Activated CD8-positive, alpha-beta memory T cell treated with anti-CD3 and anti-CD28 coated beads, Interleukin-2, amount 50 U/mL, for 4 hours (primary cell): ENCODE results near the gene SYNC.
"Not testable (repeated sequence)": the region's sequence is repeated elsewhere in the genome, so short reads cannot be mapped to it uniquely, and the experiment has no call there.

ENCODE experiments used
- DNase-seq: peaks from one replicate; pipeline ENCODE4 v3.0.0-alpha.2; 2020

The SYNC gene

DNA sequence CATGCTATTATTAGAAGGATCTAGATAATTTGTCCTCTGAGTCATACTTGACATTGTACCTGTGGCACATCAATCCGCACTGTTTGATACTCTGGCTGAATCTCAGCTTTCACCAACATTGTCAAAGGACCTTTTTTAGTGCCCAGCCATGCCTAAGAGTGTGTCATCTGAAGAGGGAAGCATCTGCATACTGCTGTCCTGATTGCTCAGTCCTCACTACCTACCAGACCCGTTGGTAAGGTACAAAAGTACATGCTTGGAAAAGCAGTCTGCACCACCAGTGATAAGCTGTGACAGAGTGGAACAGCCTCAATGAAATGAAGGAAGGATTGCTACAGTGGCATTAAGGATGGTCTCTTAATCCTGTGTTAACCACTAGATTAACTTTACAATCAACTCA, 17.1 kb downstream of the SYNC start:
- DNase-seq: no peak

DNA sequence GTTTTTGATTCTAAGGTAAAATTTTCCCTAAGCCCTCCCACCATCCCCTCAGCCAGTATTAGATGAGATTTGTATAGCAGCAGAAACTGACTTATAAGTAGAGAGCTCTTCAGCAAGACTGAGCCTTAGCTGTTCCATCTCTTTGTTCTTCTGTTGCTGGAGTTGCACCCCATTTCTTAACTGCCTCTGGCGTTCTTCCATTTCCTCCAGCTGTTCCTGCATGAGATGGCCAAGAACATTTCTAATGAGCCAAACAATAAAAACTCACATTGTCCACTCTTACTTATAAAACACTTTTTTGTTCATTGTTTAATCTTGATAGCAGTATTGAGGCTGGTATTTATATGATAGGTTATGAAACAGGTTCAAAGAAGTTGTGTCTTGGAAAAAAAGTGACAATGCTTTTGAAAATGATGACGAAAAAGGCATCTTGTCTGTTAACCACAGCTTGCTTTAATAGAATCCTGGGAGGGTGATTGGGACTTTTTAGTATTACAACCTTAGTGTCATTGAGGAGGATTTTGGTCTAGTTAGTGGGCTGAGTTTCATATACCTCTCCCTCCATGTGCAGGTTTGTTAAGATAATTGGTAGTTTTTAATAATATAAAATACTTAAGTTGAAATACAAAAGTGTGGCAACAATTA, 18.3 kb downstream of the SYNC start:
- no peak for DNase-seq

DNA sequence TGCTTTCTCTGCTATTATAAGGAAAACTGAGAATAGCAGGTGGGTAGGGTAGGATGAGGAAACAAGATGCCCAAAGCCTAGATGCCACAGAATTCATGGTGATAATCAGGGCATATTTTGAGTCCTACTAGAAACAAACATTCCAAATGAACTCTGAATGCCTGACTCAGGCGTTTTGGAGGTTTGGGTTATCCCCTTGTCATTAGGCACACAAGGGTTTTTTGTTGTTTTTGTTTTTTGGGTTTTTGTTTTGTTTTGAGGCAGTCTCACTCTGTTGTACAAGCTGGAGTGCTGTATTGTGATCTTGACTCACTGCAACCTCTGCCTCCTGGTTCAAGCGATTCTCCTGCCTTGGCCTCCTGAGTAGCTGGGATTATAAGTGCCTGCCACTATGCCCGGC, 19.2 kb downstream of the SYNC start:
- DNase-seq: no peak

DNA sequence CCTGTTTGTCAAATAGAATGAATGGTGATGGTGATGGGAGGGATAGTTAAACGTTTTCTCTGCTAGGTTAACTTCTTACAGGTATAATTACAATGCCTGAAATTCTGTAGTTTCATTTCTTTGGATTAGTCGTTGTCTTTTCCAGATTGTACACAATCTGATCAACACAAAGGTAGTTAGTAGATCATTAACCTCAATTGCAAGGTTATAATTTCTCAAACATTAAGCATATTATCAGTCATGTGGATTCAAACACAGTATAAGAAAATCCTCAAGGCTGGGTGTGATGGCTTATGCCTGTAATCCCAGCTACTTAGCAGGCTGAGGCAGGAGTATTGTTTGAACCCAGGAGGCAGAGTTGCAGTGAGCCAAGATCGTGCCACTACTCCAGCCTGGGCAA, 20.6 kb downstream of the SYNC start:
- no peak for DNase-seq

DNA sequence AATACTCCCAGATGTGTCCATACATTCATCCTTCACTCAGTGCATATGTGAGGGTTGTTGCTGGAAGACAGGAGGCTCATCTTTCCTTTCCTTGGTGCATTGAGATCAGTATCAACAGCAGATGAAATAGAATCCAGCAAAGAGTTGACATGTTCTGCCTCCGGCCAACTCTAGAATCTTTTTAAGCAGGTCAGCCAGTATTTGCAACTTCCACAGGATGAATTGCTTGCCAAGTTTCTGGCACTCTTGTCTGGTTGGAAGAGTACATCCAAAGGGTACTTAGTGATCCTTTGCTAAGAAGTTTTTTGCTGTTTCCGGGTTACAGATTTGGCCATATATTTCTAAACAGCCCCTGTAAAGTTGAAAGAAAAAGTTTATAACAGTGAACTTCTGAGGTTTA, 21.1 kb downstream of the SYNC start:
- DNase-seq: no peak

DNA sequence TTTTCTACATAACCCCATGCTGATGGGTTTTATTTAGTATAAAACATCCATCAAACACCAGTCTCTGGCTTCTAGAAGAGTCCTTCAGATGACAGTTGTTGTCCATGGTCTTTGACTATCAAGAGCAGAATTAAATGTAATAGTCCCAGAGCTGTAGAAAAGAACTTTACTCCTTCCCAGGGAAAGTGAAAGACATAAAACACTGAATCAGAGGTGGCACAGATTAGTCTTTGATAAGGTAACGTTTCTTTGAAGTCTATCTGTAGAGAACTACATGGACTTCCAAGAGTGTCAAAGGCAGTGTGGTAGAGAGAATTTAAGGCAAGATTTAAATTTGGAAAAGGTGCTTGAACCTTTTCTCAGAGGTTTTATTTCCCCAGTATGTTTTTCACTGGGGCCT, 21.9 kb downstream of the SYNC start:
- no peak for DNase-seq

DNA sequence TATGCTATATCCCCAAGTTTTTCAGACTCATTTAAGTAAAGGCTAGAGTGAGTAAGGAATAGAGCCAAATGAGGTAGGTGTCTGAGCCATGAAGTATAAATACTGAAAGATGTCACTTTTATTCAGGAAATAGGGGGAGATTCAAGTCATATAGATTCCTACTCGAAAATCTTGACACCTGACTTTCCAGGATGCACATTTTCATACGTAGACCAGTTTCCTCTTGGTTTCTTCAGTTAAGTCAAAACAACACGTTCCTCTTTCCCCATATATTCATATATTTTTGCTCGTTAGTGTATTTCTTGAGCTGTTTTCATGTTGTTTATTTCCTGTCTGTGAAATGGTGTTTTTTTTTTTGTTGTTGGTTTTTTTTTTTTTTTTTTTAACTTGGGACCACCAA, 22.6 kb downstream of the SYNC start:
- not testable (repeated sequence) for DNase-seq

DNA sequence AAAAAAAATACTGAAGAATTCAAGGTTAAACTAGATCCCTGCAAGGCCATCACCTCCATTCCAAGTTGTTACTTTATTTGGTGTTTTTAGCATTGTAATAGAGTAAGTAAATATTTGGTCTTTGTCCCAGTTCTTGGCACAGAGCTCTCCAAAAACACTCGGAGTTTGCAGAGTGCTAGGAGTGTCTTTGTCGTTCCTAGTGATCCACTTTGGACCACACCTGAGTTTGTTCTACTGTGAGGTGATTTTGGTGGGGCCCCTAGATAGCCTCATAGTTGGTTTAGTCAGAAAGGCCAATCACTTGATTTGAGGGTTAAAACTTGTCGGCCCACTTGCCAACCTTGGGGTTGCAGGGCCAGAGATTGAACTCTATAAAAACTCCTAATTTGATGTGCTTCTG, 25.6 kb downstream of the SYNC start:
- no peak for DNase-seq

DNA sequence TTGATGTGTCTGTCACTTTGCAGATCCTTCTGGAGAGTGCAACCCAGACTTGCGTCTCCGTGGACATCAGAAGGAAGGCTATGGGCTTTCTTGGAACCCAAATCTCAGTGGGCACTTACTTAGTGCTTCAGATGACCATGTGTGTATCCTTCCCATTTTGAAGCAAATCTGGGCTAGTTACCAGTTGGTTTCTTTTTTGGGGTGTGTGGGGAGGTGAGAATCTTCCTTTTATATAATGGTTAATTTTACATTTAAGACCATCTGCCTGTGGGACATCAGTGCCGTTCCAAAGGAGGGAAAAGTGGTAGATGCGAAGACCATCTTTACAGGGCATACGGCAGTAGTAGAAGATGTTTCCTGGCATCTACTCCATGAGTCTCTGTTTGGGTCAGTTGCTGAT, 33.9 kb downstream of the SYNC start:
- DNase-seq: not testable (repeated sequence)

DNA sequence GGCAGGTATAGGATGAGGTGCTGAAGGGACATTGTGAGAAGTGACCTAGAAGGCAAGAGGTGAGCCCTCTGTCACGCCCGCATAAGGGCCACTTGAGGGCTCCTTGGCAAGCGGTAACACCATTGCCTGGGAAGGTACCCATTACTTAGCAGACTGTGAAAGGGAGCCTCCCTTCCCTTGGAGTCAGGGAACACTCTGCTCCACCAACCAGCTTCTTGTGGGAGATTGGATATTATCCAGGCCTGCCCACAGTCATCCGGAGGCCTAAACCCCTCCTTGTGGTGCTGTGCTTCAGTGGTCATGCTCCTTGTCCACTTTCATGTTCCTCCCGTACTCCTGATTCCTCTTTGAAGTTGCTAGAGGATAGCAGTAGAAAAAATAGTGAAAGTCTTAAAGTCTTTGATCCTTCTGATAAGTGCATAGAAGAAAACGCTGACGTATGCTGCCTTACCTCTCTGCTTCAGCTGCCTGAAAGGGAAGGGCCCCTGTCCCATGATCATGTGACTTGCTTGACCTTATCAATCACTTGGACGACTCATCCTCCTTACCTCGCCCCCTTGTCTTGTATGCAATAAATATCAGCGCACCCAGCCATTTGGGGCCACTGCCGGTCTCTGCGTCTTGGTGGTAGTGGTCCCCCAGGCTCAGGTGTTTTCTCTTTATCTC, 35.5 kb downstream of the SYNC start:
- DNase-seq: no peak

DNA sequence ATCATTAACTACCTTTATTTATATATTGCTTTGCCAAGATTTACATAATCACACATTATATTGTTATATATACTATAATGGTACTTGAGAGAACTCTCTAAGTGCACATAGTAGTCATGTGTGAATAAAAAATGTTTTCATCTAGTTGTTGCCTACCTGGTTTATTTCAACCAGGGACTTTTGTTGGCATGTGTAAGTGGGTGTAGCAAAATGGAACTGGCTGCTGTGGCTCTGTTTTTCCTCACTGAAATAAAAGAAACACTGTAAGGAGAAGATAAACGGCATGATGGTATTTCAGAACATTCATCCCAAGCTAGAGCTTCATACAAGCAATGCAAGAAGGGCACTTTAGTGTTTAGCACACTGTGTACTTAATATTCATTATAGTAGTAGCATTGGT, 36.7 kb downstream of the SYNC start:
- DNase-seq: no peak

DNA sequence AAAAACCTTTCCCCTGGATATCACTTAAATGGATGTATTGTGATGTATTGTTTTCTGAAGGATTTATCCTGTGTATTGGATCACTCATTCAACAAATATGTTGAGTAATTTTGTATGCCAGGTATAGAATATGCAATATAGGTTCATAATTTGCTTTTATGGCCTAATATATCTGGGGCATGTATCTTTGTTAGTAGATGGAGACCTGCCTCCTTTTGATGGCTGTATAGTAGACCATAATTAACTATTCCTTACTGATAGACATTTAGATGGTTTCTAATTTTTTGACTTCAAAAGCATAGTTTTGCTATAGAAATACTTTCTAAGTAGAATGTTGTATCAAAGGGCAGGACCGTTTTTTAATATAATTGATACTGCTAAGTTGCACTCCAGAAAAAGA, 43.0 kb downstream of the SYNC start:
- DNase-seq: no peak

DNA sequence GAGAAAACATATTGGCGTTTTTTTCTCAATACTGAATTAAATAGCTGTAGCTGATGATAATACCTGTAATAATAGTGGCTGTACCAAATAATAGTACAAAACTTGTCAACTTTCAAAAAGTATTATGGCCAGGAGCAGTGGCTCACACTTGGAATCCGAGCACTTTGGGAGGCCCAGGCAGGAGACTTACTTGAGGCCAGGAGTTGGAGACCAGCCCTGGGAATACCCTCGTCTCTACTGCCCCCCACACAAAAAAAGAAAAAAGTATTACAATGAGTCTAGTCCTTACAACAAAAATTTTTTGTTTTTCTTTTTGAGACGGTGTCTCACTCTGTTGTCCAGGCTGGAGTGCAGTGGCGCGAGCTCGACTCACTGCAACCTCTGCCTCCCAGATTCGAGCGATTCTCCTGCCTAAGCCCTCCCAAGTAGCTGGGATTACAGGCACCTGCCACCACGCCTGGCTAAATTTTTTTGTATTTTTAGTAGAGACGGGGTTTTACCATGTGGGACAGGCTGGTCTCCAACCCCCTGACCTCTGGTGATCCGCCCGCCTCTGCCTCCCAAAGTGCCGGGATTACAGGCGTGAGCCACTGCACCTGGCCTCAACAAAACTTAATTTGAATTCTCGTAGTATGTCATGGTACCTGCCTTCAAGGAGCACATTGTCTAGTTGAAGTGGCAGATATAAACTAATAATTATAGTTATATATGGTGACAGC, 50.2 kb downstream of the SYNC start:
- DNase-seq: no peak

DNA sequence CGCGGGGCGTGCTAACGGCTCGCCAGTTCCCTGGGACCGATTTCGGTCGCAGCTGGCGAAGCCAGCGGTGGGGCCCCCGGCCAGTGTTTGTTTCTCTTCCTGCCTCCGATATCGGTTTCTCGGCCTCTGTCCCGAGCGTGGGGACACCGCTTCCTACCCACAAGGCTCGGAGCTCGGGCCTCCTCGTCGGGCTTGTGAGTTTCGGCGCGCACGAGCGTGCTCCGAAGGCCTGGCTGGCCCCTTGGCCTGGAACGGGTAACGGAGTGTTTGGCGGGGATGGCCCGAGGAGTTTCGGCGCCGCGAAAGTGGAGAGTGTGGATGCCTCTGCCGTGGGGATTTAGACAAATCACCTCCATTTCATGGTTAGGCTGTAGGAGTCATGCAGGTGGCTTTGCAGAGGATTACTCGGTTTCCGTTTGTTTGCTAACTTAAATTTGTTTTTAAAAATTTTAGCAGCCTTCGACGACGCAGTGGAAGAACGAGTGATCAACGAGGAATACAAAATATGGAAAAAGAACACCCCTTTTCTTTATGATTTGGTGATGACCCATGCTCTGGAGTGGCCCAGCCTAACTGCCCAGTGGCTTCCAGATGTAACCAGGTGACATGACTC, 51.0 kb downstream of the SYNC start:
- DNase-seq: no peak

DNA sequence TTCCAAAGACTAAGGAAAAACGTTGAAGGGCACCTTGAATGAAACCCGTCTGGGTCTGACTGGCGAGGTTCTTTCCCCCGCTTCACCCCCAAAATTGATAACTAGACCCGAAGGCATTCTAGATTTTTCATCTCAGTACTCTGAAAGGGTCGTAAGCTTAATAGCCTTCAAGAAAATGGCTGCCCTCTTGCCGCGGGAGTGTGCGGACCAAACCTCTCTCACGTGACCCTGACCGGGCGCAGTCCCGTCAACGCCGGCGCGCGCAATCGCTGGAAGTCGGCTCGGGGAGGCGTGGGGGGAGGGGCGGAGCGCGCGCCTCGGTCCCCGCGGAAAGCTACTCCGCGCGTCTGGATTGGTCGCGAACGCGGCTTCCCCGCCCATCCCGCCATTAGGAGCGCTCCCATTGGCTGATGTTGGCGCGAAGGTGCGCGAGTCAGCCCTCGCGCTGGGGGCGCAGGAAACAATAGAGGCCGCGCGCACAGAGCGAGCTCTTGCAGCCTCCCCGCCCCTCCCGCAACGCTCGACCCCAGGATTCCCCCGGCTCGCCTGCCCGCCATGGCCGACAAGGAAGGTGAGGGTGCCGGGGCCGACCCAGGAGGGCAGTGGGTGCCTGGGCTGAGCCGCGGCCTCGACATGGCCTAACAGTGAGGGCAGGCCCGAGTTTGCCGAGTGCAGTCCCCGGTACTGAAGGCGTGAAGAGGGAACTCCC, 51.7 kb downstream of the SYNC start, which contains the start of gene RBBP4:
RBBP4 (plus strand) TSS at position 457 of the 709 bp plus-strand sequence; CDS start at position 556, 99 bp downstream.
- peak; percentile 99 for DNase-seq

DNA sequence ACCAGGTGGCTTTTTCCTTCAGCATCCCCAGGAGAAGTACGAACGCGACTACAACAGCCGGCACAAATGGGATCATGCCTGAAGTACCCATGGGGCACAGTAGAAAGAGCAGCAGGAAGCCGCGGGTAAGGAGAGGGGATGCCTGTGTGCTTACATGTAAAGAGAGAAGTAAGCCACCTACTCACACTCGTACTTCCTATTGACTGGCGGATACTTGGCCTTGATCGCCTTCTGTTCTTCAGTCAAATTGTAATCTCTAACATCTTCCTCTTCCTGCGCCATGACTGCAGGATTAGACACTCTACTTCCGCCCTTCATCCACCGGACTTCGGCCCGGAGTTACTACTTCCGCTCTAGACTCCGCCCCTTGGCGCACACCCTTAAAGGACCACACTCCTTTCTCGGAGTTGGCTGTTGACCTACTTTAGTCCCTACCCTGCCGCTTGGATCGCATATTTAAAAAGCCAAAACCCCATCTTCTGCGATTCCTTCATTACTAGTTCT, 52.3 kb downstream of the SYNC start, which contains the start of gene ZBTB8OS:
ZBTB8OS (minus strand) TSS at position 303 of the 504 bp plus-strand sequence; CDS start at position 282, 21 bp downstream.
- DNase-seq: peak; percentile 82

DNA sequence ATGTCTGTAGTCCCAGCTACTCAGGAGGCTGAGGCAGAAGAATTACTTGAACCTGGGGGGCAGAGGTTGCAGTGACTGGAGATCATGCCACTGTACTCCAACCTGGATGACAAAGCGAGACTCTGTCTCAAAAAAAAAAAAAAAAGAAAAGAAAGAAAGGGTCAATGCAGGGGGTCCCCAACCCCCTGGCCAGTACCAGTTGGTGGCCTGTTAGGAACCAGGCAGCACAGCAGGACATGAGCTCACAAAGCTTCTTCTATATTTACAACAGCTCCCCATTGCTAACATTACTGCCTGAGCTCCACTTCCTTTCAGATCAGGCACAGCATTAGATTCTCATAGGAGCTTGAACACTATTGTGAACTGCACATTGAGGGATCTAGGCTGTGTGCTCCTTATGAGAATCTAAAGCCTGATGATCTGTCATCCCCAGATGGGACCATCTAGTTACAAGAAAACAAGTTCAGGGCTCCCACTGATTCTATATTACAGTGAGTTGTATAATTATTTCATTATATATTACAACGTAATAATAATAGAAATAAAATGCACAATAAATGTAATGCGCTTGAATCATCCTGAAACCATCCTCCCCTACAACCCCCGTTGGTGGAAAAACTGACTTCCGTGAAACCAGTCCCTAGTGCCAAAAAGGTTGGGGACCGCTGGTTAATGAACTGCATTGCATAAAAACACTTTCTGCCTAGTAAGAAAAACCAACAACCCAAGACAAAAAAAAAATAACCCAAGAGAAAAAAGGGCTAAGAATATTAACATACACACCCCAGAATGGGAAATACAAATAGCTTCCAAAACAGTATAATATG, 55.0 kb downstream of the SYNC start:
- DNase-seq: no peak

DNA sequence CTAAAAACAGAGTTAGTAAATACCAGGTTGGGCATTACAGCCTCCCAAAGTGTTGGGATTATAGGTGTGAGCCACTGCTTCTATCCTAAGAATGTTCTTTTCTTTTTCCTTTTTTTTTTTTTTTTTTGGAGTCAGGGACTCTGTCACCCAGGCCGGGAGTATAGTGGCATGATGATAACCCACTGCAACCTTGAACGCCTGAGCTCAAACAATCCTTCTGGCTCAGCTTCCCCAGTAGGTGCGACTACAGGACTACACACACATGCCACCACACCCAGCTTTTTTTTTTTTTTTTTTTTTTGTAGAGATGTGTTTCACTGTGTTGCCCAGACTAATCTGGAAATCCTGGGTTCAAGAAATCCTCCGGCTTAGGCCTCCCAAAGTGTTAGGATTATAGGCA, 58.1 kb downstream of the SYNC start:
- DNase-seq: no peak

DNA sequence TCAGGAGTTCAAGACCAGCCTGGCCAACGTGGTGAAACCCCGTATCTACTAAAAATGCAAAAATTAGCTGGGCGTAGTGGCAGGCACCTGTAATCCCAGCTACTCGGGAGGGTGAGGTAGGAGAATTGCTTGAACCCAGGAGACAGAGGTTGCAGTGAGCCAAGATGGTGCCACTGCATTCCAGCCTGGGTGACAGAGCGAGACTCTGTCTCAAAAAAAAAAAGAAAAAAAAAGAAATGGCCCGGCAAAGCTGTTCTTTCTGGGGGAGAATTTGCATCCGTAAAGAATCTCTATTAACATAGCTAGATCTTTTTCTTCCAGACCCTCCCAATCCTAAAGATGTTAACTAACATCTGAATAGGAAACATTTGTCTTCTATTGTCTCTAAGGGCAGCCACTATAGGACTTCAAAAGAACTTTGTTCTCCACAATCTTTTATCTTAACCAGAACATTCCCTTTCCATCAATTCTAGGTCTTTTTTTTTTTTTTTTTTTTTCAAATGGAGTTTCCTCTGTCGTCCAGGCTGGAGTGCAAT, 60.2 kb downstream of the SYNC start:
- not testable (repeated sequence) for DNase-seq

DNA sequence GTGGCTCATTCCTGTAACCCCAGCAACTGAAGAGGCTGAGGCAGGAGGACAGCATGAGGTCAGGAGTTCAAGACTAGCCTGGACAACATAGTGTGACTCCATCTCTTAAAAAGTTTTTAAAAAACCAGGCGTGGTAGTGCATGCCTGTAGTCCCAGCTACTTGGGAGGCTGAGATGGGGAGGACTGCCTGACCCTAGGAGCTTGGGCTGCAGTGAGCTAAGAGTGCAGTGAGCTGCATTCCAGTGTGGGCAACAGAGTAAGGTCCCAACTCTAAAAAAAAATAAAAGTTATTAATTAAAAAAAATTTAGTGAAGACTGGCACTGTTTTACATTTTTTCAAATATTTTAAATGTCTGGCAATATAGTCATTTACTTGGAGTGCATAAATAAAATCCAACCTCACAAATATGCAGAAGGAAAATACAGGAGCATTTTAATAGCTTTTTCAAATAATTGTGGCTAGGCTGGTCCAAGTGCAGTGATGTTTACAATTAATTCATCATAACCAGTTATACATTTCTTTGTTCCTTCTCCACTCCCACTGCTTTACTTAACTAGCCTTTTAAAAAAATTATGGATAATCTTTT, 63.0 kb downstream of the SYNC start:
- no peak for DNase-seq
